Type B pancreatic cell (in vitro differentiated cells): ENCODE results near the gene XIRP1. TPM values are rescaled to one million over a fixed set of nuclear protein-coding genes. Genes with fewer than 3 reads are reported as not detected.

ENCODE experiments used
- DNase-seq: peaks from one replicate; pipeline ENCODE4 v3.0.0; 2021; ENCODE audit warnings: mixed read lengths; ENCODE audit not compliant: unreplicated experiment; ENCODE audit errors: extremely low spot score
- H3K27ac Mint-ChIP-seq: 2 replicates; pipeline ENCODE4 v1.8.0; 2021; ENCODE audit warnings: mild to moderate bottlenecking, mixed read lengths
- H3K27me3 Mint-ChIP-seq: 2 replicates; pipeline ENCODE4 v1.8.0; 2021; ENCODE audit warnings: mixed read lengths
- H3K36me3 Mint-ChIP-seq: 2 replicates; pipeline ENCODE4 v1.8.0; 2021; ENCODE audit warnings: mixed read lengths
- H3K4me1 Mint-ChIP-seq: one replicate; pipeline ENCODE4 v1.8.0; 2021; ENCODE audit warnings: mixed read lengths; ENCODE audit not compliant: unreplicated experiment
- H3K4me3 Mint-ChIP-seq: 2 replicates; pipeline ENCODE4 v1.8.0; 2021; ENCODE audit warnings: mild to moderate bottlenecking, mixed read lengths
- H3K9me3 Mint-ChIP-seq: 2 replicates; pipeline ENCODE4 v1.8.0; 2021; ENCODE audit warnings: mixed read lengths
- CTCF ChIP-seq: fragments of 200-600 bp; sonication (generic); conservative IDR thresholded peaks from 2 replicates; pipeline ENCODE4 v1.5.0; 2021; ENCODE audit warnings: antibody characterized with exemption, mild to moderate bottlenecking
- total RNA-seq: library from RNA; stranded (reverse); gene quantifications from 2 replicates; pipeline ENCODE4 v1.2.1, GENCODE V29; 2021; ENCODE audit warnings: low replicate concordance

XIRP1 gene
- total RNA-seq, 1 donor from 2014 or later = 0.12 TPM

- H3K9me3 Mint-ChIP-seq = no peaks in the 10 kb centered on the region
- H3K4me1 Mint-ChIP-seq = peaks cover 6% of the 10 kb centered on the region
- H3K4me3 Mint-ChIP-seq = no peak overlapping the region
- H3K27ac Mint-ChIP-seq = no peak overlapping the region
- no peak for TF ChIP-seq CTCF
- DNase-seq = no peak
- no peaks in the 10 kb centered on the region for H3K36me3 Mint-ChIP-seq
- H3K27me3 Mint-ChIP-seq = peaks cover 4% of the 10 kb centered on the region
Measured at GRCh38 chr3:39191773-39192172, 622 bp downstream of the XIRP1 start.

- no peak for TF ChIP-seq CTCF
- Mint-ChIP-seq H3K4me3 (no peak overlapping the region), H3K4me1 (peaks cover 6% of the 10 kb centered on the region), H3K27ac (no peak overlapping the region), H3K27me3 (peaks cover 4% of the 10 kb centered on the region), H3K36me3 (no peaks in the 10 kb centered on the region), H3K9me3 (no peaks in the 10 kb centered on the region)
- DNase-seq = no peak
Measured at GRCh38 chr3:39191111-39191510, 1.3 kb downstream of the XIRP1 start.

GRCh38 chr3:39190281-39191025 lies 1.9 kb downstream of the XIRP1 start:
- no peak for DNase-seq
- peaks cover 6% of the 10 kb centered on the region for H3K4me1 Mint-ChIP-seq
- H3K27ac Mint-ChIP-seq = peak overlapping the region; percentile 19
- H3K9me3 Mint-ChIP-seq = no peaks in the 10 kb centered on the region
- no peaks in the 10 kb centered on the region for H3K36me3 Mint-ChIP-seq
- peaks cover 4% of the 10 kb centered on the region for H3K27me3 Mint-ChIP-seq
- no peak overlapping the region for H3K4me3 Mint-ChIP-seq
- TF ChIP-seq CTCF = no peak

GRCh38 chr3:39189959-39190269 lies 2.5 kb downstream of the XIRP1 start:
- Mint-ChIP-seq H3K36me3 (no peaks in the 10 kb centered on the region), H3K9me3 (no peaks in the 10 kb centered on the region), H3K4me3 (no peak overlapping the region), H3K4me1 (peaks cover 6% of the 10 kb centered on the region), H3K27ac (peak overlapping the region; percentile 19), H3K27me3 (peaks cover 4% of the 10 kb centered on the region)
- no peak for DNase-seq
- TF ChIP-seq CTCF = peak; percentile 87

- Mint-ChIP-seq H3K27me3 (peaks cover 4% of the 10 kb centered on the region), H3K4me3 (no peak overlapping the region), H3K27ac (peak overlapping the region; percentile 19), H3K36me3 (no peaks in the 10 kb centered on the region), H3K9me3 (no peaks in the 10 kb centered on the region), H3K4me1 (peaks cover 6% of the 10 kb centered on the region)
- DNase-seq = no peak
- no peak for TF ChIP-seq CTCF
Measured at GRCh38 chr3:39189150-39189958, 3.0 kb downstream of the XIRP1 start.
